GM12875 (cell line): Measurements from ENCODE around the gene SMIM35.

Experiments
- H3K4me3 ChIP-seq: one replicate; pipeline ENCODE4 v1.5.1; 2011; ENCODE audit warnings: low read depth, low read length, control low read depth
- CTCF ChIP-seq: IDR thresholded peaks from 2 replicates; pipeline ENCODE4 v1.5.1; 2011; ENCODE audit warnings: low read depth, mild to moderate bottlenecking, control low read depth, inconsistent platforms, low read length, moderate library complexity, borderline replicate concordance; ENCODE audit not compliant: insufficient read depth

The SMIM35 gene

GRCh38 chr11:118086913-118087768, at the start of gene SMIM35:
TSS of gene SMIM35 (minus strand) at chr11:118086963. CDS start at chr11:118086757, 206 bp downstream.
- TF ChIP-seq CTCF = no peak

DNA sequence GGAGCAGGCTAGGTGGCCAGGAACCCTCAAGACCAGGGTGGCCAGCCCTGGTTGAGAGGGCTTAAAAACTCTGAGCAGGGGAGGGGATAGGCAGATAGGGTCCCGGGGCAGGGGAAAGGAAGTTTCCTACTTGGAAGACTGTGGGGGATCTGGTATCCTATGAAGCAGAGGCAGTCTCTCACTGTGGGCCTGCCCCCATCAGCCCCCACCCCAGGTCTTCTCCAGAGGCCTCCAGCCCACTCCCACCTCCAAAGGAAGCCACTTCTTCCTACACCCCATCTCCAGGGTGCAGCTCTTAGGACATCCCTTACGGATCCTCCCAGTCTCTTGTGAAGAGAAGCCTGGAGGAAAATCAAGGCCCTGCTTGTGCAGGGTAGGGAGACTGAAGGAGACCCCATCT, 49.6 kb upstream of the SMIM35 start:
- TF ChIP-seq CTCF = no peak

More at GRCh38 chr11:118086913-118087768, at the start of gene SMIM35:
- no peak within 1 kb of the TSS for H3K4me3 ChIP-seq

DNA sequence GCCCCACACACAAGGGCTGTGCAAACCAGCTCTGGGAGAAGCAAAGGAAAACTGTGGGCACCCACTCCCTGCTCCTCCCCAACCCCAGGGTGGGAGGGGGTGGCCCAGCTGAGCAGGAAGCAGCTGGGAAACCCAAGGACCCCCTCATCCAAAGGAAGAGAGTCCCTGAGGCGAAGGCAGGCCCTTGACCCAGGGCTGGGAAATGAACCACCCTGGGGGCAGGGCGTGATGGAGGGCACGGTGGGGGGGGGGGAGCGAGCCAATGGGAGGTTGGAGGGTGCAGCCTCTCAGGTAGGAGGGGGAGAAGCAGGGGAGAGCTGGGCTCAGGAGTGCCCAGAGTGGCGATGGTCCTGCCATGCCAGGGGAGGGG, 49.0 kb upstream of the SMIM35 start:
- no peak for TF ChIP-seq CTCF
- no peak overlapping the region for H3K4me3 ChIP-seq

More for the DNA sequence above, 49.6 kb upstream of the SMIM35 start:
- H3K4me3 ChIP-seq = no peak overlapping the region

DNA sequence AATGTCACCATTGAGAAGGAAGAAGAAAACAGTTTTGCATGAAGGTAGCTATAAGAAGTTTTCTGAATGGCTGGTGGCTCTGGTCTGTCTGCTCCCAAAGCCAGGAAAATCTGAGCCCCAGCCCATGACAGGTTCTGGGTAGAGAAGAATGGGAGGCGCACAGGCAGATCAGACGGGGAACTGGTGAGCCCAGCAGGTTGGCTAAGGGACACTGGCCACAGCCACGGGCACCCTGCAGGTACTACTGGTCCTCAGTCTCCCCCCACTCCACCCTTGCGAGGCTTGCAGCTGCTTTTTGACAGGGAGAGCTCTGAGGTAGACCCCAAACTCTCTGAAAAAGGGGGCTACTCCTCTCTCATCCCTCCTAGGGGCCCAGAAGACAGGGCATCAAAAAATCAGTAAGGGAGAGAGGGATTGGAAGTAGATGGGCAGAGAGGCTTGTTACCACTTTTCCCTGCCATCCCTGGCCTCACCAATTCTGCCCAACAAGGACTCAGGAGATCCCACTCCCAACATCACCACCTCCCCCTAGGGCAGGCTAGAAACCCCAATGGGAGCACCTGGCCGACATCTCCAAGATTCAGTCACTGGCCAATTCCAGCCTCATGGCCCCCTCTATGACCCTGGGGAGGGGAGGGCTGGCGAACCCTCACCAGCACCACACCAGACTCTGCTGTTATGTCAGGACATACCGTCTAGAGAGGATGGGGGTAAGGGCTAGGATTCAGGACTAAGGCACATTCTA, 48.5 kb upstream of the SMIM35 start:
- no peak overlapping the region for H3K4me3 ChIP-seq
- no peak for TF ChIP-seq CTCF

GRCh38 chr11:118133816-118134215, 47.1 kb upstream of the SMIM35 start:
- H3K4me3 ChIP-seq = no peak overlapping the region
- TF ChIP-seq CTCF = no peak

GRCh38 chr11:118132385-118133151, 45.8 kb upstream of the SMIM35 start:
- no peak for TF ChIP-seq CTCF
- H3K4me3 ChIP-seq = no peak overlapping the region
